HG02943 (cell line): ENCODE measurements around the gene SDCCAG8.
"Not testable (repeated sequence)": the region's sequence is repeated elsewhere in the genome, so short reads cannot be mapped to it uniquely, and the experiment has no call there.

ENCODE experiments used
- ATAC-seq: cut with Tn5 transposase; IDR thresholded peaks from one replicate; pipeline ENCODE4 v1.9.1; 2021; ENCODE audit warnings: mild to moderate bottlenecking, low read depth, moderate library complexity; ENCODE audit not compliant: unreplicated experiment

The SDCCAG8 gene

GRCh38 chr1:243323491-243323890 is 67.7 kb downstream of the SDCCAG8 start:
- ATAC-seq, result no peak

- no peak for ATAC-seq
These were observed 69.6 kb downstream of the SDCCAG8 start for GRCh38 chr1:243325305-243325890.

GRCh38 chr1:243332440-243332839 is 76.6 kb downstream of the SDCCAG8 start:
- ATAC-seq, result no peak

GRCh38 chr1:243335292-243335691 is 79.5 kb downstream of the SDCCAG8 start:
- ATAC-seq, result no peak

GRCh38 chr1:243336163-243336562 is 80.3 kb downstream of the SDCCAG8 start:
- ATAC-seq, result no peak

- ATAC-seq, result not testable (repeated sequence)
These were observed 83.0 kb downstream of the SDCCAG8 start for GRCh38 chr1:243338848-243339247.

GRCh38 chr1:243341074-243341473 is 85.2 kb downstream of the SDCCAG8 start:
- ATAC-seq, result no peak

GRCh38 chr1:243343970-243344937 is 88.4 kb downstream of the SDCCAG8 start:
- ATAC-seq, result no peak

- no peak for ATAC-seq
These were observed 89.4 kb downstream of the SDCCAG8 start for GRCh38 chr1:243345205-243345604.

GRCh38 chr1:243346016-243346415 is 90.2 kb downstream of the SDCCAG8 start:
- ATAC-seq, result no peak

GRCh38 chr1:243346468-243346867 is 90.6 kb downstream of the SDCCAG8 start:
- ATAC-seq, result no peak

GRCh38 chr1:243348331-243348730 is 92.5 kb downstream of the SDCCAG8 start:
- ATAC-seq, result no peak

- ATAC-seq, result no peak
These were observed 93.3 kb downstream of the SDCCAG8 start for GRCh38 chr1:243349128-243349527.

- ATAC-seq, result no peak
These were observed 95.5 kb downstream of the SDCCAG8 start for GRCh38 chr1:243351337-243351736.

GRCh38 chr1:243354511-243355153 is 98.8 kb downstream of the SDCCAG8 start:
- ATAC-seq, result peak; percentile 51

GRCh38 chr1:243363832-243364231 is 108.0 kb downstream of the SDCCAG8 start:
- no peak for ATAC-seq

GRCh38 chr1:243364330-243364729 is 108.5 kb downstream of the SDCCAG8 start:
- no peak for ATAC-seq

- no peak for ATAC-seq
These were observed 109.0 kb downstream of the SDCCAG8 start for GRCh38 chr1:243364866-243365265.

GRCh38 chr1:243367314-243367713 is 111.5 kb downstream of the SDCCAG8 start:
- no peak for ATAC-seq

GRCh38 chr1:243374412-243374811 is 118.6 kb downstream of the SDCCAG8 start:
- ATAC-seq, result no peak

GRCh38 chr1:243375596-243375995 is 119.8 kb downstream of the SDCCAG8 start:
- ATAC-seq, result no peak
